ENCODE data around the gene RAB23. TPM values are rescaled to one million over a fixed set of nuclear protein-coding genes. Genes with fewer than 3 reads are reported as not detected.

RAB23 gene
- total RNA-seq, 6 donors from 2014 or later, result 6.3 to 19.7 (median 9.1) TPM

DNA sequence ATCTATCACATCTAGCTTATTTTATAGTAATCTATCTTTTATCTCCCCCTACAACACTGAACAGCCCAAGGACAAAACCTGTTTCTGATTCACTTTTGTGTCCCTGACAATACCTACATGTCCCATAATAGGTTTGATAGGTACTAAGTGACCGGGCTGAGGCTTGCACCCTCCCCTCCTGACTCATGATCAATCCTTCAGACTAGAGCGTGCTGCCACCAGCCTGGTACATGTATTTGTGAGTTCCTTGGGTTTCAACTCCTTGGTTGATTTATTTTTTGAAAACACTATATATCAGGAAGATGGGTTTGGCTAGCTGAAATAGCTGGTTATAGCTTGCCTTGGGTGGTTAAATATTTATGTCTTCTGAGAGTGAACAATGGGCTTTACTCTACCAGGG is 41.6 kb upstream of the RAB23 start:
- DNase-seq (no peak), ATAC-seq (ENCODE audit: low FRiP score in 2 of 2) (no peak)
- 88 to 92% methylated on average over 2 of the region's 2 CpGs for WGBS, 2 donors
- TF ChIP-seq POLR2A (IDR thresholded peaks at IDR 0.05) (no peak), EP300 (IDR thresholded peaks at IDR 0.05) (no peak), POLR2AphosphoS5 (IDR thresholded peaks at IDR 0.05) (no peak)
- TF ChIP-seq, protein P1, sequence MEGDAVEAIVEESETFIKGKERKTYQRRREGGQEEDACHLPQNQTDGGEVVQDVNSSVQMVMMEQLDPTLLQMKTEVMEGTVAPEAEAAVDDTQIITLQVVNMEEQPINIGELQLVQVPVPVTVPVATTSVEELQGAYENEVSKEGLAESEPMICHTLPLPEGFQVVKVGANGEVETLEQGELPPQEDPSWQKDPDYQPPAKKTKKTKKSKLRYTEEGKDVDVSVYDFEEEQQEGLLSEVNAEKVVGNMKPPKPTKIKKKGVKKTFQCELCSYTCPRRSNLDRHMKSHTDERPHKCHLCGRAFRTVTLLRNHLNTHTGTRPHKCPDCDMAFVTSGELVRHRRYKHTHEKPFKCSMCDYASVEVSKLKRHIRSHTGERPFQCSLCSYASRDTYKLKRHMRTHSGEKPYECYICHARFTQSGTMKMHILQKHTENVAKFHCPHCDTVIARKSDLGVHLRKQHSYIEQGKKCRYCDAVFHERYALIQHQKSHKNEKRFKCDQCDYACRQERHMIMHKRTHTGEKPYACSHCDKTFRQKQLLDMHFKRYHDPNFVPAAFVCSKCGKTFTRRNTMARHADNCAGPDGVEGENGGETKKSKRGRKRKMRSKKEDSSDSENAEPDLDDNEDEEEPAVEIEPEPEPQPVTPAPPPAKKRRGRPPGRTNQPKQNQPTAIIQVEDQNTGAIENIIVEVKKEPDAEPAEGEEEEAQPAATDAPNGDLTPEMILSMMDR (IDR thresholded peaks at IDR 0.05), result no peak
- H3K4me3 ChIP-seq, result no peak overlapping the region
- no peaks in the 10 kb centered on the region for H3K27me3 ChIP-seq
- peaks cover 0 to 4% (median 0%) of the 10 kb centered on the region in 4 donors for H3K4me1 ChIP-seq
- H3K9me3 ChIP-seq, result no peaks in the 10 kb centered on the region
- no peaks in the 10 kb centered on the region for H3K36me3 ChIP-seq
- H3K27ac ChIP-seq, result no peak overlapping the region

DNA sequence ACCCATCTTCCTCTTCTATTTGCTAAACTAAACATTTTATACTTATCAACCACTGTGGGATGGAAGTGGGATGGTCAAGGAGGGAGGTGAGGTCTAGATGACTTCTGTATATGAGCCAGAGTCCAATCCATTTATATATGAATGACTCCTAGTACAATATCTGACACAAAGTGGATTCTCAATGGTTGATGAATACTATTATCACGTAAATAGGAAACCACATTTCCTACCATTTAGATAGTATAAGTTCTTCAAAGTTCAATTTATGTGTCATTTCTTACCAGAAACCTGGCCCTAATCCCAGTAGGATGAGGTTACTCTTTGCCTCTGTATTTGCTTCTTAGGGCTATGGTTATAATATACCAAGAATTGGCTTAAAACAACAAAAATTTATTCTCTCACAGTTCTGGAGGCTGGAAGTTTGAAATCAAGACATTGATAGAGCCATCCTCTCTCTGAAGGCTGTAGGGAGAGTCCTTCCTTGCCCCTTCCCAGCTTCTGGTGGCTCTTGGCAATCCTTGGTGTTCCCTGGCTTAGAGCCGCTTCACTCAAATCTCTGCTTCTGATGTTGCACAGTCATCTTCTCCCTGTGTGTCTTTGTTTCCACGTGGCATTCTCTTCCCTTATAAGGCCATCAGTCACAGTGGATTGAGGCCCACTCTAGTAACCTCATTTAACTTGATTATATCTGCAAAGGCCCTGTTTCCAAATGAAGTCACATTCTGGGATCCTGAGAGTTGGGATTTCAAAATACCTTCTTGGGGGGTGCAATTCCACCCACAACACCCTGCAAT is 41.0 kb upstream of the RAB23 start:
- 43 to 49% methylated on average over 3 of the region's 3 CpGs for whole genome bisulfite sequencing, 2 donors
- no peak for DNase-seq
- H3K9me3 ChIP-seq, result no peaks in the 10 kb centered on the region
- no peaks in the 10 kb centered on the region for H3K36me3 ChIP-seq
- no peak overlapping the region for H3K4me3 ChIP-seq
- peak overlapping the region in 3 of 4 donors; percentile 42 to 58 (median 50) for H3K27ac ChIP-seq
- no peaks in the 10 kb centered on the region for H3K27me3 ChIP-seq
- peaks cover 0 to 4% (median 0%) of the 10 kb centered on the region in 4 donors for H3K4me1 ChIP-seq
- no peak for TF ChIP-seq POLR2A (IDR thresholded peaks at IDR 0.05)
- TF ChIP-seq POLR2AphosphoS5 (IDR thresholded peaks at IDR 0.05), result no peak
- no peak for TF ChIP-seq EP300 (IDR thresholded peaks at IDR 0.05)
- TF ChIP-seq, protein P1 (IDR thresholded peaks at IDR 0.05), result no peak
- ATAC-seq (ENCODE audit: low FRiP score in 2 of 2), result peak in 1 of 2 donors; percentile 71

DNA sequence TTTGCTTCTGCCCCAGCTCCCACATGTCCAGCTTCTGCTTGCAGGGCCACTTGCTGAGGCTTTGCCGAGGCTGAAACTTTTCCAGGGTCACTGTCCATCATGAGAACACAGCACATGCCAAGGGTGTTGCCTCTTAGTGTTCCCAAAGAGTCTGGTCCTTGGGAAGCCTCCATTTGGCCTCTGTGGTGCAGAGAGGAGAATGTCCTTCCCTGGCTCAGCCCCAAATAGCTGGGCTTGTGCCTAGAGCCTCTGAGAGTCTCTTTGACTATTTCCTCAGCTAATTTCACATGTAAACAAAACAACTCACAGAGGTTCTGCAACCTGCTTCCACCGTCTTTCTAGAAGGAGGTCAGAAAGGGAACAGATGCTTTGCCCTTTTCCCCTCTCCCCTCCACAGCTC is 40.4 kb upstream of the RAB23 start:
- H3K4me3 ChIP-seq, result no peak overlapping the region
- no peak for DNase-seq
- 40 to 54% methylated on average over 2 of the region's 2 CpGs for WGBS, 2 donors
- no peaks in the 10 kb centered on the region for H3K9me3 ChIP-seq
- no peaks in the 10 kb centered on the region for H3K36me3 ChIP-seq
- no peaks in the 10 kb centered on the region for H3K4me1 ChIP-seq
- peak overlapping the region in 3 of 4 donors; percentile 42 to 58 (median 50) for H3K27ac ChIP-seq
- peak in 1 of 2 donors; percentile 77 for ATAC-seq (ENCODE audit: low FRiP score in 2 of 2)
- no peaks in the 10 kb centered on the region for H3K27me3 ChIP-seq
- TF ChIP-seq POLR2AphosphoS5 (IDR thresholded peaks at IDR 0.05) (no peak), POLR2A (IDR thresholded peaks at IDR 0.05) (no peak), EP300 (IDR thresholded peaks at IDR 0.05) (no peak)
- TF ChIP-seq, protein P1 (IDR thresholded peaks at IDR 0.05), result no peak

DNA sequence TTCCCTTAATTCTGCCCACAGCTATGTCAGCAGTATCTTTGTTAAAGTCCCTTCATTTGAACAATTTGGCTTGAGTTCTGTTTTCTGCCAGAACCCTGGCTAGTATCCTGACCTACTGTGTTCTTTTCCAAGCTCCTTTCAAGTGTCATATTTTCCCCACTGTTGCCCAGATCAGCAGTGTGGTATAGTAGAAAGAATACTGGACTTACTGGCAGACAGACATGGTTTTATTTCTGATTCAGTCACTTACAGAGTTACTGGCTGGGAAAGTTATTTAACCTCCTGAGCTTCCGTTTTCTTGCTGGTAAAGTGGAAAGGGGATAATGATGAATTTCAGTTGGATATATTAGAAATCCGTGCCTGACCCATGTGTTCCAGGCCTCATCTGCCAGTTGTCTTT is 39.8 kb upstream of the RAB23 start:
- DNase-seq (no peak), ATAC-seq (ENCODE audit: low FRiP score in 2 of 2) (peak in 1 of 2 donors; percentile 30)
- H3K36me3 ChIP-seq, result no peaks in the 10 kb centered on the region
- no peaks in the 10 kb centered on the region for H3K9me3 ChIP-seq
- WGBS, 2 donors, result 54 to 78% methylated on average over 2 of the region's 2 CpGs
- TF ChIP-seq EP300 (IDR thresholded peaks at IDR 0.05) (no peak), POLR2AphosphoS5 (IDR thresholded peaks at IDR 0.05) (no peak)
- H3K4me3 ChIP-seq, result no peak overlapping the region
- peak overlapping the region in 3 of 4 donors; percentile 42 to 58 (median 50) for H3K27ac ChIP-seq
- no peaks in the 10 kb centered on the region for H3K27me3 ChIP-seq
- H3K4me1 ChIP-seq, result no peaks in the 10 kb centered on the region

DNA sequence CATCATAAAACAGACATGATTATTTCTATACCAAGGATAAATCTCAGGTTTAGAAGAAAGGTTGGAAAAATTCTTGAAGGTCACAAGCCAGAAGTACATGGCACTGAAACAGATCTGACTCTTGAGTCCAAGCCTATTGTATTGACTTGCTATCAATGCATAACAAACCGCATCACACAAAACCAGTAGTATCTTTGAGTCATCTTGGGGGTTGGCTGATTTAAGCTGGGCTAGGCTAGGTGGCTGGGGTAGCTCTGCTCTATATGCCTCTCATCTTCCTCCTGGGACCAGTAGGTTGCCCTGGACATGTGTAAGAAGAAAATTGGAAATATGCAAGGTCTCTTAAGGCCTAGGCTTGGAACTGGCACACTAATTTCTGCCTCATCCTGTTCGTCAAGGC is 37.0 kb upstream of the RAB23 start:
- Histone ChIP-seq H3K4me1 (no peaks in the 10 kb centered on the region), H3K27me3 (no peaks in the 10 kb centered on the region), H3K27ac (no peak overlapping the region), H3K36me3 (no peaks in the 10 kb centered on the region), H3K9me3 (no peaks in the 10 kb centered on the region), H3K4me3 (no peak overlapping the region)
- 92% methylated on average over 2 of the region's 2 CpGs for WGBS, 2 donors
- TF ChIP-seq EP300 (IDR thresholded peaks at IDR 0.05), result no peak
- TF ChIP-seq, protein P1 (IDR thresholded peaks at IDR 0.05), result no peak
- no peak for TF ChIP-seq POLR2AphosphoS5 (IDR thresholded peaks at IDR 0.05)
- no peak for TF ChIP-seq POLR2A (IDR thresholded peaks at IDR 0.05)
- ATAC-seq (ENCODE audit: low FRiP score in 2 of 2), result no peak
- DNase-seq, result no peak

All from upper lobe of left lung (tissue), 6 donors.